Renal cortical epithelial cell (primary cell): Measurements from ENCODE around the gene SMG7. TPM values are rescaled to one million over a fixed set of nuclear protein-coding genes. Genes with fewer than 3 reads are reported as not detected.
A peak's percentile ranks its signal among the peaks of the same experiment; 100 is the strongest.

Experiments
- DNase-seq: peaks from one replicate; pipeline ENCODE4 v3.0.0-alpha.2; 2011; ENCODE audit warnings: low read depth
- total RNA-seq: library from RNA; depleted of rRNA; stranded (reverse); fragments of >200 nt; gene quantifications from 2 replicates; pipeline ENCODE4 v1.2.3, GENCODE V29; 2014

SMG7 gene
- total RNA-seq, 1 donor from 2014 or later = 41.0 TPM

DNA sequence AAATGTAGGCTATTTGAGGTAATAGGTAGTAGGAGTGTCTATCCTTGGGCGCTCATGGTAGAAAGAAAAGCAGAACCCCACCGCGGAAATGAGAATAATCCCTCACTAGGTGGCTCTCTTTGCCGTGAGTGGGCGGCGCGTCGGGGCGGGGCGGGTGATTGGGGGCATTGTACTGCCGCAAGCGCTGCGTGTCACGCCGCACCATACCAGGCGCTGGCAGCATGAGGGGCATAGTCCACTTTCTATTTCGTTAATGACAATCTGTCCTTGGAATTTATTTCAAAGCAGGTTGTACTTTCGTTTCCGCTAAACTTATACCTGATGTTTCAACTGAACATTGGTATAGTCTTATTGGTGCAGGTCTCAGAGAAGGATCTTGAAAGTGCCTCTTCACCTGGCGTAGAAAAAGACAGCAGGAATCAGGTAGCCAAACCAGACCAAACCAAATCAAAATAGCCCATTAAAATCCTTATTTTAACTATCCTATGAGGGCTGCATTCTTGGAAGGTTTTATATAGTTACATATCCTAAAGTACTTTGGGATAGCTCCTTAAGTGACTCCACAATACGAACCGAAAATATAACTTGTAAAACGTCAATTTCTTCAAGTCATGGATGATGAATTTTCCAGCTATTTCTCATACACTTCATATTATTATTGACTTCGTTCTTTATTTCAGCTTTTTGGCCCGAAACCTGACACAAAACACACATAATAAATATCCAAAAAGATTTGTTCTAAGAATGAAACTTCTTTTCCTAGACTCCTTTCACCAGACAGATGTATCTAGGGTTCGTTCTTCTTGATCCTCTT lies 1.9 kb upstream of the SMG7 start:
- peak; percentile 73 for DNase-seq

- peak; percentile 61 for DNase-seq
Observed at GRCh38 chr1:183470961-183471742, 1.1 kb upstream of the SMG7 start.

- DNase-seq = peak; percentile 90
Observed at GRCh38 chr1:183471743-183472487, 384 bp upstream of the SMG7 start.

DNA sequence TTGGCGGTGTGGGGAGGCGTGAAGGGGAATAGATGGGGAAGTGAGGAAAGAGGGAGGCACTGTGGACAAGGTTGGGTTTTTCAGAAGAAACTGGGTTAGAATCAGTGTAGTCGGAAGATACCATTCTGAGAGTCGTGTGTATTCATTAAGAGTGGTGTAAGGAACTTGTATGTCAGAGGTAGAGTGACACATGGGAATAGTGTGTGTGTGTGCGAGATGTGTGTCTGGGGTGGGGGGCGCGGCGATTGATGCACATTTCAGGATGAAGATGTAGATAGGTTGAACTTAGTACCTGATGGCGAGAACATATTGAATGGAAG lies 878 bp downstream of the SMG7 start:
- peak; percentile 16 for DNase-seq

- DNase-seq = no peak
Observed at GRCh38 chr1:183476081-183476480, 3.8 kb downstream of the SMG7 start.

DNA sequence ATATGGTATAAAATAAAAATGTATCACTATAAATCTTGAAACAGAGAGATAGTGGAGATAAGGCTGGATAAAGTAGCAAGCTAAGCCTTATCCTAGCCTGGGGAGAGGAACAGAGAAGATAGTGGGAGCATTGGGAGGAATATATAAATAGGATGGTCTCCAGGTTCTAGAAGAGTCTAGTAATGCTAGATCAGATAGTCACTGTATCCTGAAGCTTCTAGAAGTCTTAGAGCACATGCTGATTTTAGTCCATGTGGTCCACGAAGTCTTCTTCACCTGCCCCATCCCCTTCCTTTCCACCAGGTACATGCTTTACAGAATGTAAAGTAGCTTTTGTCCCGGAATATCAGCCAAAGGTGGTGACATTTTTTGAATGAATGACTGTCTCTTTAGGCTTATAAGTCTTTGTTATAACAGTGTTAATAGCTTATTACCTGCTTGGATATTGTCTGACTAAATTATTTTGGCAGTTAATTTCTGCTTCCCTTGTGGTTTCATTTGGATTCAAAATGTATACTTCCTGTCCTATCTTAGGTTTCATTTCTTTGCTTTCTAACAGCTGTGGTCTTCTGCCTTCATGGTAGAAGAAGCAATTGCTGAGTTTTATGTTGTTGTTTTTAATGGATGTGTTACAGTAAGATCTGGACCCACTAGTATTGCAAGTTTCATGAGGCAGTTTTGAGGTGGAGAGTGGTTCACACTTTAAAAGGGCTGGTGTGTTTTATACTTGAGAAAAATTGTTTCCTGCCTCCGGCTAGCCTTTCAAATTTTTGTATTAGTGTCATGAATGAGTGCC lies 5.9 kb downstream of the SMG7 start:
- DNase-seq = no peak

DNA sequence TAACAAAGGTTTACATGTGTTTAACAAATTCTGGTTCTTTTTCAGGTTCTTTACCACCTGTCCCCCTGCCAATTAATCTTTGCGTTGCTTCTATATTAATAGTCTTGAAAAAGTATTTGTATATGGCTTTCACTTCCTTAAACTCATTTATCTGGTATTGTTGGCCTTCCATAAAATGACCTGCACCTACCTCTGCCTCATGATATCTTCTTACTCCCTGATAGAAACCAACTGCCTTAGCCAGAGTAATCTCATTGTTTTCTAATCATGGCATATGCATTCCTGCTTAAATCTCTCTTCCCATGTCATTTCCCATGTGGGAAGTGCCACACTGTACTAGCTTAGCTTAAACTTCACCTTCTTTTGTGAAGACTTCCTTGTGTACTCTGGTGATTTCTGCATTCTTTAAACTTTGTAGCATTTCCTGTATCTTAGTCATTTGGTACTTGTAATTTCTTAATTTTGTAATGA lies 8.7 kb downstream of the SMG7 start:
- DNase-seq = peak; percentile 38

DNA sequence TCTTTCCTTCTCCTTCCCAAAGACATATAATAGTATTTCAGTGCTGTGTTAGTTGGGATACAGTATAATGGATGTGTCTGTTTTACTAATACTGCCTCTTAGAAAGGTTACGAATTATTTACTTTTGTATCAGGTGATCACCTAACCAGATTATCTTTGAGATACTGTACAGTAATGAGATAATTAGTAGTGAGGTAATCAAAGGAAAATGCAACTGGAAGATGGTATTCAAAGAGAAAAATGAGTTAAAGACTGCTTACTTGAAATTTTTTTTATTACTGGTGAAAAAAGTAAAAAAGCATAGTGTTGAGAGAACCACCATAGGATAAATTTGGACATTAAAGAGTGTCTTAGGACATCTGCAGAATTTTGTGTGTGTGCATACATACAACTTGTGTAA lies 10.9 kb downstream of the SMG7 start:
- DNase-seq = no peak

DNA sequence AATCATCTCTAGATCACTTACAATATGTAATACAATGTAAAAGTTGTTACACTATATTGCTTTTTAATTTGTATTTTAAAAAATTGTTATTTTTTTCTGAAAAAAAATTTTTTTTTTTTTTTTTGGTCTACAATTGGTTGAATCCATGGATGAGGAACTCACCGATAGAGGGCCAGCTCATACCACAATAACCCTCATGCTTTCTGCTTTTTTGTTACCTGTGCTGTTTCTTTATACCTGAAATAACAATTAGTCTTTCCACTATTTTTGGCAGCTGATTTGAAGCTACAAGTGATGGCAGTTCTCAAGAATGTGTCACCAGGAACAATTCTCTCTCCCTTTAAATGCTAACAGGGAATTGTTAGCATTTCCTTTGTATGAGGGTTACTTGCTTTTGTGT lies 12.0 kb downstream of the SMG7 start:
- no peak for DNase-seq

- no peak for DNase-seq
Observed at GRCh38 chr1:183484851-183485250, 12.6 kb downstream of the SMG7 start.

- DNase-seq = no peak
Observed at GRCh38 chr1:183487674-183488442, 15.6 kb downstream of the SMG7 start.

- DNase-seq = no peak
Observed at GRCh38 chr1:183490932-183491331, 18.6 kb downstream of the SMG7 start.

DNA sequence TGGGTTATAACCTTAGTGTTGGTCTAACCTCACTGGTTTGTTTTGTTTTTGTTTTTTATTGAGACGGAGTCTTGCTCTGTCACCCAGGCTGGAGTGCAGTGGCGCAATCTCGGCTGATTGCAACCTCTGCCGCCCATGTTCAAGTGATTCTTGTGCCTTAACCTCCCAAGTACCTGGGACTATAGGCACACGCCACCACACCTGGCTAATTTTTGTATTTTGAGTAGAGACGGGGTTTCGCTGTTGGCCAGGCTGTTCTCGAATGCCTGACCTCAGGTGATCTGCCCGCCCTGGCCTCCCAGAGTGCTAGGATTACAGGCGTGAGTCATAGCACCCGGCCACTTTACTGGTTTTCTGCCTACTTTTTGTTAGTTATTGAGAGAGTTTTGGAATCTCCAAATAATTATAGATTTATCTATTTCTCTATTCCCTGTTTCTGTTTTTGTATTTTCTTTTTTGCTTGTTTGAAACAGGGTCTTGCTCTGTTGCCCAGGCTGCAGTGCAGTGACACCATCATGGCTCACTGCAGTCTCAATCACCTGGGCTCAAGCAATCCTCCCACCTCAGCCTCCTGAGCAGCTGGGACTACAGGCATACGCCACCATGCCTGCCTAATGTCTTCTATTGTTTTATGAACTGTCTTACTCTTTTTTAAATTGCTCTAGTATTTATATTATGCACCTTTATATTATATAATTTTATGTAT lies 21.4 kb downstream of the SMG7 start:
- DNase-seq = peak; percentile 50

- DNase-seq = no peak
Observed at GRCh38 chr1:183495420-183495819, 23.1 kb downstream of the SMG7 start.

GRCh38 chr1:183497218-183497617 lies 24.9 kb downstream of the SMG7 start:
- DNase-seq = no peak

DNA sequence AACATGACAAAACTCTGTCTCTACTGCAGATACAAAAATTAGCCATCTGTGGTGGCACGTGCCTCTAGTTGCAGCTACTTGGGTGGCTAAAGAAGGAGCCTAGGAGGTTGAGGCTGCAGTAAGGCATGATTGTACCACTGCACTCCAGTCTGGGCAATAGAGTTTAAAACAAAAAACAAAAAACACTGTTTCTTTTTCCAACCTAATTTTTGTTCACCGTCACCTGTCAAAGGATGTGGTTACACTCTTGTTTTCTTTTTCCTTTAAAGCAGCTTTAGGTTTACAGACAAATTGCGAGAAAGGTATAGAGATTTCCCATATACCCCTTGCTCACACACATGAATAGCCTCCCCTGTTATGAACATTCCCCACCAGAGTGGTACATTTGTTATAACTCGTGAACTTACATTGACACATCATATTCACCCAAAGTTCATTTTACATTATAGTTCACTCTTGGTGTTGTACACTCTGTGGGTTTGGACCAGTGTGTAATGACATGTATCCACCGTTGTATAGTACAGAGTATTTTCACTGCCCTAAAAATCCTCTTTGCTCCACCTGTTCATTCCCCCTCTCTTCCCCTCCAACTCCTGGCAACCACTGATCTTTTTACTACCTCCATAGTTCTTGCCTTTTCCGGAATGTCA lies 26.2 kb downstream of the SMG7 start:
- DNase-seq = no peak

- no peak for DNase-seq
Observed at GRCh38 chr1:183505454-183506089, 33.3 kb downstream of the SMG7 start.

GRCh38 chr1:183506561-183506960 lies 34.3 kb downstream of the SMG7 start:
- DNase-seq = no peak

DNA sequence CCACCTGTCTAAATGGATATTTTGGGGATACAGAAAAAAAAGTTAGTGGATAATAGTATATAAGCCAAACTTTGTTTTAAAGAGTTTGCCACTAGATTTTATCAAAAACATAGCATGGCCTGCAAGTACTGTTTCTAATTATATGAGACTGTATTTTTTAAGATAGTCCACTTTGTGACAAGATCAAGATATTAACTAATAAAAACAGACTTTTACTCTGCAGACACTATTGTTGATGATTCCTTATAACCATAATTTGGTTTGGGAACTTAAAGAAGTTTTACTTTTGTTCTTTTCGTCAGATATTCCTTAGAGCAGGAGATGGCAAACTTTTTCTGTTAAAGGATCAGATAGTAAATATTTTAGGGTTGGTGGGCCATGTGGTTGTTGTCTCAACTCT lies 36.4 kb downstream of the SMG7 start:
- DNase-seq = no peak
